Prostate gland (tissue), 2 donors: ENCODE measurements around the gene AP5B1. TPM values are rescaled to one million over a fixed set of nuclear protein-coding genes. Genes with fewer than 3 reads are reported as not detected.

Source experiments
- DNase-seq: peaks from one replicate; pipeline ENCODE4 v3.0.0-alpha.2; 2019; ENCODE audit warnings: low spot score
- H3K27ac ChIP-seq, 2 donors: fragments of 200-600 bp; sonication (generic); 2 replicates each; pipeline ENCODE4 v1.5.1; 2017 to 2019
- H3K27me3 ChIP-seq: fragments of 200-600 bp; sonication (generic); replicated peaks from 2 replicates; pipeline ENCODE4 v1.5.1; 2019; ENCODE audit not compliant: insufficient read depth
- H3K36me3 ChIP-seq, 2 donors: fragments of 200-600 bp; sonication (generic); 1 replicate in 1 of 2; 2 replicates in 1 of 2; pipeline versions ENCODE4 v1.5.1 to v1.8.1; 2017 to 2019
- H3K4me1 ChIP-seq: fragments of 200-600 bp; sonication (generic); replicated peaks from 2 replicates; pipeline ENCODE4 v1.5.1; 2019
- H3K4me3 ChIP-seq, 2 donors: fragments of 200-600 bp; sonication (generic); 2 replicates each; pipeline ENCODE4 v1.5.1; 2017 to 2019
- H3K9me3 ChIP-seq: fragments of 200-600 bp; sonication (generic); 2 replicates; pipeline ENCODE4 v1.5.1; 2017
- CTCF ChIP-seq, 4 experiments: fragments of 200-600 bp in 2 of 4; fragments of 450-650 bp in 2 of 4; sonication (generic) in 2 of 4; IDR thresholded peaks; 1 replicate in 3 of 4; 2 replicates in 1 of 4; pipeline ENCODE4 v1.5.1; 2016 to 2019; ENCODE audit warnings: antibody characterized with exemption in 4 of 4, mild to moderate bottlenecking in 2 of 4, moderate library complexity in 2 of 4
- POLR2A ChIP-seq: fragments of 450-650 bp; IDR thresholded peaks from one replicate; pipeline ENCODE4 v1.6.1; 2016; ENCODE audit warnings: antibody characterized with exemption, mild to moderate bottlenecking
- POLR2AphosphoS5 ChIP-seq: sonication (generic); formaldehyde crosslinking; IDR thresholded peaks from one replicate; pipeline ENCODE4 v1.6.1; 2017; ENCODE audit warnings: antibody characterized with exemption
- WGBS: methylation state at CpG from one replicate; pipeline ENCODE4 v1.1.5; 2018; 5-methylcytosine and 5-hydroxymethylcytosine counted together
- intact Hi-C: fragments of 100-400 bp; cut with DNase I; formaldehyde crosslinking; loops from one replicate; pipeline ENCODE4 v1.14.2; 2022
- total RNA-seq, 2 donors: library from RNA; depleted of rRNA; stranded (reverse); fragments of >200 nt; gene quantifications; one replicate each; pipeline ENCODE4 v1.1.0, GENCODE V29; 2016

AP5B1 gene
- total RNA-seq, 2 donors from 2014 or later: 15.4 to 18.8 TPM

GRCh38 chr11:65792456-65792855, 11.7 kb upstream of the AP5B1 start:
- DNase-seq: no peak
- peaks cover 21% of the 10 kb centered on the region for H3K4me1 ChIP-seq
- no peak for TF ChIP-seq POLR2A
- intact Hi-C loops: no loop called here
- H3K27ac ChIP-seq: peak overlapping the region in 1 of 2 donors; percentile 26
- WGBS: 57% methylated on average over 16 of the region's 16 CpGs
- no peaks in the 10 kb centered on the region for H3K27me3 ChIP-seq
- H3K36me3 ChIP-seq: no peaks in the 10 kb centered on the region
- no peak overlapping the region for H3K4me3 ChIP-seq
- no peaks in the 10 kb centered on the region for H3K9me3 ChIP-seq

DNA sequence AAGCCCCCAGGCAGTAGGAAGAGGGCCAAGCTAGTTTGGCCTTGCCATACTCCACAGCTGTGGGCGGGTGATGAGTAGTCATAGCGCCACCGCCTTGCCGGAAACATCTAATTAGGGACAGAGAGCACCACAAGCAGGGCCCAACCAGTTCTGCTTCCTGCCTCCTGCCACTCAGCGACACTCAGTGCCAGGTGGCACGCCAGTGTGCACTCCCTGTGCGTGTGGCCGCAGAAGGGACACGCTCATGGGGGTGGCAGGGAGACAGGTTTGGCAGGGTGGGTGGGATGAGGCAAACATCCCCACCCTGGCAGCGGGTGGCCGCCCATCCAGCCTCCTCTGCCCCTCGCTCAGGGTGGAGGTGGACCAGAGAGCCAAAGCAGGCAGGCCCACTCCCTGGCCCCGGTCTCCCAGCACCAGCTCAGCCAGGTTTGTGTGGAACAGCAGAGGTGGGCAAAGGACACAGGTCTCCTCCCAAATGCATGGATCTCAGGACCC, 11.0 kb upstream of the AP5B1 start:
- 40% methylated on average over 13 of the region's 13 CpGs for WGBS
- H3K36me3 ChIP-seq: no peaks in the 10 kb centered on the region
- peak overlapping the region; percentile 6 to 12 for H3K27ac ChIP-seq
- H3K27me3 ChIP-seq: no peaks in the 10 kb centered on the region
- DNase-seq: peak; percentile 59
- no peak overlapping the region for H3K4me3 ChIP-seq
- no peaks in the 10 kb centered on the region for H3K9me3 ChIP-seq
- peaks cover 21% of the 10 kb centered on the region for H3K4me1 ChIP-seq
- intact Hi-C loops: no loop called here
- TF ChIP-seq POLR2AphosphoS5 (peak; percentile 33), POLR2A (peak; percentile 57), CTCF (IDR thresholded peaks at IDR 0.05) (no peak)

DNA sequence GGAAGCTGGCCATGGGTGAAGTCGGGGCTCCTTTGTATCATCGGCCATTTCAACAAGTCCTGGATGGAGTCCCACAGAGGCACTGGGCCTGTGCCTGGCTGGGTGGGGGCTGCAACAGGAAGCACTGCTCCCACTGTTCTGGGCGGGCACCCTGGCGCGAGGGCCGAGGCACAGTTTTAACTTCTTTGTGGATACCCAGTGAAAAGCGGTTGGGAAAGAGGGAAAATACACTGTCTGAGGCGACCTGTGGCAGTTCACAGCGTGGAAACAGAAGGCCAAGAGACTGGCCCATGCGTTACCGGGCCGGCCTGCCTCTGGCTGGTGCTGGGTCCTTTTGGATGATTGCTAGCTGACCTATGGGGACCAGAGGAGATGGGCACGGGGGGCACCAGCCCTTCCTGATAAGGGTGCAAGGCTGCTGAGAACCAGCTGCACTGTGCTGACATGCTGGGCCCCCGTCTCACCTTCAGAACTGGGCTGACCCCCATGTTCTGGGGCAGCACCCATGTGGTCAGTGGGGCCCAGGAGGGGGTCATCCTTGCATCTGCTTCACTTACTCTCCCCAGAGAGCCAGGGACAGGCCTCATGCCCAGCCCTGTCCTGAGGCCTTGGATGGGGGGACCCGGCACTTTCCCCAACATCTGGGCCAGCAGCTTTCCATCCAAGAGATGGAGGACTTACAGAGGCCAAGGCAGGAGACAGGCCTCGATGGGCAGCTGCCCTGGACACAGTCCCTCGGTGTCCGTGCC, 10.3 kb upstream of the AP5B1 start:
- no peaks in the 10 kb centered on the region for H3K9me3 ChIP-seq
- TF ChIP-seq CTCF (IDR thresholded peaks at IDR 0.05) (no peak), POLR2A (no peak), POLR2AphosphoS5 (no peak)
- no peaks in the 10 kb centered on the region for H3K36me3 ChIP-seq
- intact Hi-C loops: no loop called here
- WGBS: 80% methylated on average over 18 of the region's 18 CpGs
- peak overlapping the region; percentile 6 to 12 for H3K27ac ChIP-seq
- peaks cover 21% of the 10 kb centered on the region for H3K4me1 ChIP-seq
- no peak for DNase-seq
- H3K4me3 ChIP-seq: no peak overlapping the region
- H3K27me3 ChIP-seq: no peaks in the 10 kb centered on the region

GRCh38 chr11:65790104-65790901, 9.5 kb upstream of the AP5B1 start:
- intact Hi-C loops: no loop called here
- Histone ChIP-seq H3K4me1 (peaks cover 21% of the 10 kb centered on the region), H3K27me3 (no peaks in the 10 kb centered on the region), H3K27ac (no peak overlapping the region), H3K9me3 (no peaks in the 10 kb centered on the region), H3K36me3 (no peaks in the 10 kb centered on the region), H3K4me3 (no peak overlapping the region)
- 76% methylated on average over 13 of the region's 13 CpGs for WGBS
- TF ChIP-seq CTCF (IDR thresholded peaks at IDR 0.05): no peak
- no peak for TF ChIP-seq POLR2A
- no peak for TF ChIP-seq POLR2AphosphoS5
- no peak for DNase-seq

DNA sequence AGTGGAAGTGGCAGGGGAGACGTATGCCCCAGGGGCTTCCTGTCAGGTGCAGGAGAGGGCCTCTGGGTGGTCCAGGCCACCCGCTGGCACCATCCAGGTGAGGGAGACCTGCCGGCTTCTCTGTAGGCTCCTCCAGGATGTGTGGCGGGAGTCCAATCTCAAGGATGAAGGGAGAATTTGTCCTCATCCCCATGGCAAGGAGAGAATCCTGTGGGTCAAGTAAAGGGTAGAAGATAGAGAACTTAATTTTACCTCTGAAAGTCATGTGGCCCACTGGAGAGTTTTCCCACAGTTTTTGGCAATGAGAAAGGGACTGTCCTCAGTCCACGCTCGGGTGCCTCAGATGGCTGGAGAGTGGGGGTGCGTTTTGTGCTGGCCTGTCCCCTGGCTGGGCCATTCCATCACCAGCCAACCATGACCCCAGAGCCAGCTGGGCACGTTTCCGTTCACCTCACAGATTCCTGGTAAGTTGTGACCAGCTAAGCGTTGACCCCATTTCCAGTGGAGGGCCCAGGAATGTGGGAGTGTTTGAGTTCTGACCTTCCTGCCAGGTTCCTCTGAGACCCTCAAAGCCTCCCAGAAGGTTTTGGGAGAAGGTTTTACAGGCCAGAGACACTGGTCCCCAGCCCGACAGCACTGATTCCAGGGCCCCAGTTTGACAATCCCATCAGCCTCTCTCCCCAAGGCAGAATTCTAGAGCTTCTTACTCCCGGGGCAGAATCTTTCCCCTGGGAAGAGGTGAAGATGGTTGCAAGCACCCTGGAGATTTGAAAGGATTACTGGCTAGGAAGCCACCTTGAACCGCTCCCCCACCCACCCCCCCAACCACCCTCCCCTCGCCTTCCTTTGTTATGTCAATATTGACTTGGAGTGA, 8.7 kb upstream of the AP5B1 start:
- Histone ChIP-seq H3K36me3 (no peaks in the 10 kb centered on the region), H3K9me3 (no peaks in the 10 kb centered on the region), H3K27ac (peak overlapping the region in 1 of 2 donors; percentile 20), H3K4me3 (no peak overlapping the region), H3K27me3 (no peaks in the 10 kb centered on the region), H3K4me1 (peaks cover 21% of the 10 kb centered on the region)
- intact Hi-C loops: no loop called here
- 80% methylated on average over 14 of the region's 14 CpGs for WGBS
- TF ChIP-seq POLR2AphosphoS5: no peak
- no peak for TF ChIP-seq POLR2A
- no peak for TF ChIP-seq CTCF (IDR thresholded peaks at IDR 0.05)
- DNase-seq: no peak
